ENCODE measurements around the gene SLC66A2.
"Not testable (repeated sequence)": the region's sequence is repeated elsewhere in the genome, so short reads cannot be mapped to it uniquely, and the experiment has no call there.

SLC66A2 gene

GRCh38 chr18:79951545-79952455 is at the start of gene SLC66A2:
SLC66A2 (minus strand) TSS chr18:79951653; CDS start chr18:79950926, 727 bp downstream.
- peak within 1 kb of the TSS; percentile 91 for H3K4me3 Mint-ChIP-seq

DNA sequence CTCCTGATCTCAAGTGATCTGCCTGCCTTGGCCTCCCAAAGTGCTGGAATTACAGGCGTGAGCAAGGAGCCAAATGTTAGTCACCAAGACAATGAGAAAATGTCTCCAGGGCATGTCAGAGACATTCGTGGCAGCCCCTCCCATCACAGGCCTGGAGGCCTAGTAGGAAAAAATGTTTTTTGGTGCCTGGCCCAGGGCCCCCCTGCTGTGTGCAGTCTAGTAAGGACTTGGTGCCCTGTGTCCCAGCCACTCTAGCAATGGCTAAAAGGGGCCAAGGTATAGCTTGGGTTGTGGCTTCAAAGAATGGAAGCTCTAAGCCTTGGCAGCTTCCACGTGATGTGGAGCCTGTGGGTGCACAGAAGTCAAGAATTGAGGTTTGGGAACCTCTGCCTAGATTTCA is 49.4 kb upstream of the SLC66A2 start:
- Mint-ChIP-seq H3K27ac (no peak overlapping the region), H3K36me3 (ENCODE audit: low read depth) (no peaks in the 10 kb centered on the region), H3K27me3 (no peaks in the 10 kb centered on the region), H3K9me3 (peaks cover 29% of the 10 kb centered on the region), H3K4me3 (no peak overlapping the region), H3K4me1 (ENCODE audit: low read depth) (no peaks in the 10 kb centered on the region)
- intact Hi-C loops (cut with micrococcal nuclease) = no loop called here

More at GRCh38 chr18:79951545-79952455, at the start of gene SLC66A2:
- intact Hi-C loops (cut with micrococcal nuclease) = loop anchor here (1.0 to 10.0 kb wide), 5 partner anchors 17 to 272 kb away; partner anchors contain the start of genes CTDP1, KCNG2 and TXNL4A
- Mint-ChIP-seq H3K27me3 (peaks cover 4% of the 10 kb centered on the region), H3K9me3 (no peaks in the 10 kb centered on the region), H3K4me1 (ENCODE audit: low read depth) (peaks cover 63% of the 10 kb centered on the region), H3K27ac (peak within 1 kb of the TSS; percentile 90), H3K36me3 (ENCODE audit: low read depth) (peaks cover 40% of the 10 kb centered on the region)

GRCh38 chr18:79999701-80000100 is 48.2 kb upstream of the SLC66A2 start:
- H3K27ac Mint-ChIP-seq; H3K27me3 Mint-ChIP-seq; H3K4me3 Mint-ChIP-seq; H3K4me1 Mint-ChIP-seq (ENCODE audit: low read depth); intact Hi-C loops (cut with micrococcal nuclease); H3K36me3 Mint-ChIP-seq (ENCODE audit: low read depth): not testable (repeated sequence)
- H3K9me3 Mint-ChIP-seq = peaks cover 29% of the 10 kb centered on the region

DNA sequence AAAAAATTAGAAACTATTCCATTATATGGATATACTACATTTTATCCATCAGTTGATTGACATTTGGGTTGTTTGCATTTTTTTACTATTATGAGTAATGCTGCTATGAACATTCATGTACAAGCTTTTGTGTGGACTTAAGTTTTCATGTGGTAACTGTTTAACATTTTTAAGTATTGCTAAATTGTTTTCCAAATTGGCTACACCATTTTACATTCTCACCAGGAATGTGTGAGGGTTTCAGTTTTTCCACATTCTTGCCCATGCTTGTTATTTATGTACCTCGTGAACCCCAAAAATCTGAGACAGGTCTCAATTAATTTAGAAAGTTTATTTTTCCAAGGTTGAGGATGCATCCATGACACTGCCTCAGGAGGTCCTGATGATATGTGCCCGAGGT is 40.0 kb upstream of the SLC66A2 start:
- Mint-ChIP-seq H3K4me1 (ENCODE audit: low read depth) (peaks cover 13% of the 10 kb centered on the region), H3K27me3 (no peaks in the 10 kb centered on the region), H3K27ac (no peak overlapping the region), H3K36me3 (ENCODE audit: low read depth) (peaks cover 5% of the 10 kb centered on the region), H3K4me3 (no peak overlapping the region), H3K9me3 (no peaks in the 10 kb centered on the region)
- intact Hi-C loops (cut with micrococcal nuclease) = no loop called here

DNA sequence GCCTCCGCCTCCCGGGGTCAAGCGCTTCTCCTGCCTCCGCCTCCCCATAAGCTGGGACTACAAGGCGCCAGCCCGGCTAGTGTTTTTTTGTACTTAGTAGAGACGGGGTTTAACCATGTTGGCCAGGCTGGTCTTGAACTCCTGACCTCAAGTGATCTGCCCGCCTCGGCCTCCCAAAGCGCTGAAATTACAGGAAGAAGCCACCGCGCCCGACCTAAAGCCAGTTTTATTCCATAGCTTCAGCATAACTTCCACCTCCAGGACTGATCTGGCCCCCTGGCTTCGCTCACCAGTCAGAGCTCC is 37.7 kb upstream of the SLC66A2 start:
- no peaks in the 10 kb centered on the region for H3K9me3 Mint-ChIP-seq
- peaks cover 25% of the 10 kb centered on the region for H3K36me3 Mint-ChIP-seq (ENCODE audit: low read depth)
- peak overlapping the region; percentile 95 for H3K27ac Mint-ChIP-seq
- H3K4me3 Mint-ChIP-seq = peak overlapping the region; percentile 90
- intact Hi-C loops (cut with micrococcal nuclease) = loop anchor here (5.0 to 10.0 kb wide), 3 partner anchors 54 to 194 kb away; partner anchors contain the start of gene KCNG2
- H3K4me1 Mint-ChIP-seq (ENCODE audit: low read depth) = peaks cover 31% of the 10 kb centered on the region
- no peaks in the 10 kb centered on the region for H3K27me3 Mint-ChIP-seq

- Mint-ChIP-seq H3K27ac (peak within 1 kb of the TSS; percentile 95), H3K9me3 (no peaks in the 10 kb centered on the region), H3K4me3 (peak within 1 kb of the TSS; percentile 90), H3K4me1 (ENCODE audit: low read depth) (peaks cover 36% of the 10 kb centered on the region), H3K27me3 (no peaks in the 10 kb centered on the region), H3K36me3 (ENCODE audit: low read depth) (peaks cover 30% of the 10 kb centered on the region)
- intact Hi-C loops (cut with micrococcal nuclease) = loop anchor here (1.0 to 10.0 kb wide), 7 partner anchors 37 to 309 kb away; partner anchors contain the start of genes CTDP1, KCNG2, RBFA and SLC66A2
These were observed 37.2 kb upstream of the SLC66A2 start, which contains the start of gene TXNL4A for GRCh38 chr18:79988451-79989194. TXNL4A (minus strand) TSS chr18:79988563; CDS start chr18:79988392, 171 bp downstream.

GRCh38 chr18:79988071-79988450 is 36.6 kb upstream of the SLC66A2 start:
- Mint-ChIP-seq H3K4me1 (ENCODE audit: low read depth) (peaks cover 41% of the 10 kb centered on the region), H3K4me3 (peak overlapping the region; percentile 90), H3K27me3 (no peaks in the 10 kb centered on the region), H3K27ac (peak overlapping the region; percentile 95), H3K36me3 (ENCODE audit: low read depth) (peaks cover 30% of the 10 kb centered on the region), H3K9me3 (no peaks in the 10 kb centered on the region)
- intact Hi-C loops (cut with micrococcal nuclease) = loop anchor here (1.0 to 10.0 kb wide), 7 partner anchors 37 to 309 kb away; partner anchors contain the start of genes CTDP1, KCNG2, RBFA and SLC66A2

DNA sequence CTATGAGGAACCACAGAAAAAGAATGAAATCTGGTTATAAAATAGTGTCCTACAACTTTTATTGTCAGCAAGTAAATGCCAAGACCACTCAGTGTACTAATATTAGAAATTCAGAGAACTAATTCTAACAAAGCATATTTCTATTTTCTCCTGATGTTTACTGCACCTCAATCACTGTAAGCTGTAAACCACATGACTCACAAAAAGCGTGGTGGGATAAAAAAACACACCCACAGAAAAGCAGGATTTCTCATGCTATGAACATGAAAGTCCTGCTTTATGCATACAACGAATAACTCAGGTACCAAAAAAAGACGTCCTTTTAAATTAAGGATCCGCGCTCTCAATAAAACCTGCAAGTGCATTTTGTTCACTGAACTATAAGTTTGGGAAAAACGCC is 36.1 kb upstream of the SLC66A2 start:
- H3K4me3 Mint-ChIP-seq = peak overlapping the region; percentile 90

DNA sequence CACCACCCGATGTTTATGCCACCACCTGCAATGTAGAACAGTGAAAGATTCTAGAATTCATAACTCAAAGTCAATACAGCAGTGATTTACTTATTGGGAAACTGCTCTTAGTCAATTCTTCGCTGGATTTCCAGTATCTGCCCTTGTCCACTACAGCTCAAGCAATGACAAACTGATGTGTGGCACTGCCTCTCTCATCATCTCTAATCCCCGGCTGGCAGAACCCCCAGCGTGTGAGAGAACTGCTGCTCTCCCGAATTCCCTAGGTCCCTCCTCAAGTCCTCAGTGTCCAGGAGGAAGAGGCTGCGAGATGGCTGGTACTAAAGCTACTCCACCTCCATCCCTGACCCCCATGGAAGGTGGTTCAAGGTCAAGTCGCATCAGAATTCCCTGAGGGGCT is 35.3 kb upstream of the SLC66A2 start:
- Mint-ChIP-seq H3K9me3 (no peaks in the 10 kb centered on the region), H3K4me1 (ENCODE audit: low read depth) (peaks cover 55% of the 10 kb centered on the region), H3K27ac (peak overlapping the region; percentile 95), H3K36me3 (ENCODE audit: low read depth) (peaks cover 37% of the 10 kb centered on the region), H3K27me3 (no peaks in the 10 kb centered on the region), H3K4me3 (peak overlapping the region; percentile 56)
- intact Hi-C loops (cut with micrococcal nuclease) = loop anchor here (5.0 to 10.0 kb wide), 3 partner anchors 52 to 192 kb away; partner anchors contain the start of gene KCNG2

More for the DNA sequence above, 36.1 kb upstream of the SLC66A2 start:
- Mint-ChIP-seq H3K27me3 (no peaks in the 10 kb centered on the region), H3K9me3 (no peaks in the 10 kb centered on the region), H3K36me3 (ENCODE audit: low read depth) (peaks cover 30% of the 10 kb centered on the region), H3K4me1 (ENCODE audit: low read depth) (peaks cover 46% of the 10 kb centered on the region), H3K27ac (peak overlapping the region; percentile 95)
- intact Hi-C loops (cut with micrococcal nuclease) = loop anchor here (5.0 to 10.0 kb wide), 3 partner anchors 53 to 193 kb away; partner anchors contain the start of gene KCNG2

DNA sequence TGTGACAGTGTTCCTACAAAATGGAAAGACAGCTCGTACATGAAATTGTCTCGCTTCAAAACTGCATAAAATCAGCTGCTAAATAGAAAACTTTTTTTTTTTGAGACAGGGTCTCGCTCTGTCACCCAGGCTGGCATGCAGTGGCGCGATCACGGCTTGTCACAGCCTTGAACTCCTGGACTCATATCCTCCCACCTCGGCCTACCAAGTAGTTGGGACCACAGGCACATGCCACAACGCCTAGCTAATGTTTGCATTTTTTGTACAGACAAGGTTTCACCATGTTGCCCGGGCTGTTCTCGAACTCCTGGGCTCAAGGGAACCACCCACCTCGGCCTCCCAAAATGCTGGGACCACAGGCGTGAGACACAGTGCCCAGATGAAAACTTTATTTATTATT is 33.7 kb upstream of the SLC66A2 start:
- Mint-ChIP-seq H3K27ac (no peak overlapping the region), H3K27me3 (no peaks in the 10 kb centered on the region), H3K9me3 (no peaks in the 10 kb centered on the region), H3K36me3 (ENCODE audit: low read depth) (peaks cover 39% of the 10 kb centered on the region), H3K4me3 (no peak overlapping the region), H3K4me1 (ENCODE audit: low read depth) (peaks cover 66% of the 10 kb centered on the region)
- intact Hi-C loops (cut with micrococcal nuclease) = loop anchor here (5.0 to 10.0 kb wide), 3 partner anchors 50 to 190 kb away; partner anchors contain the start of gene KCNG2

DNA sequence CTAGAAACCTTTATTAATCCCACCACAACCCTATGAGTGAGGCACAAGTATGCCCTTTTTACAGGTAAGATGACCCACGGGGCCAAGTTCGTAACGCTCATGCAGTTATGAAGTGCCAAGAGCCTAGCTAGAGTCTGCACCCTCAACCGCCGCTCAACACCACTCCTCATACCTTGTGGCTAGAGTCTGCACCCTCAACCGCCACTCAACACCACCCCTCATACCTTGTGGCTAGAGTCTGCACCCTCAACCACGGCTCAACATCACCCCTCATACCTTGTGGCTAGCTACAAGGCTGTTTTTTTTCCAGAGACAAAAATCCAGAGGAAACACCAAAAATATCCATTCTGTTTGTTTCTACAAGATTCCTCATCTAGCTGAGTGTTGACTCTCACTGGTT is 32.3 kb upstream of the SLC66A2 start:
- Mint-ChIP-seq H3K27ac (peak overlapping the region; percentile 70), H3K4me3 (no peak overlapping the region), H3K9me3 (no peaks in the 10 kb centered on the region), H3K36me3 (ENCODE audit: low read depth) (peaks cover 53% of the 10 kb centered on the region), H3K27me3 (no peaks in the 10 kb centered on the region), H3K4me1 (ENCODE audit: low read depth) (peaks cover 61% of the 10 kb centered on the region)
- intact Hi-C loops (cut with micrococcal nuclease) = loop anchor here (10.0 kb wide), 2 partner anchors 49 to 189 kb away; partner anchors contain the start of gene KCNG2

GRCh38 chr18:79983253-79983652 is 31.8 kb upstream of the SLC66A2 start:
- H3K36me3 Mint-ChIP-seq (ENCODE audit: low read depth) = peaks cover 54% of the 10 kb centered on the region

DNA sequence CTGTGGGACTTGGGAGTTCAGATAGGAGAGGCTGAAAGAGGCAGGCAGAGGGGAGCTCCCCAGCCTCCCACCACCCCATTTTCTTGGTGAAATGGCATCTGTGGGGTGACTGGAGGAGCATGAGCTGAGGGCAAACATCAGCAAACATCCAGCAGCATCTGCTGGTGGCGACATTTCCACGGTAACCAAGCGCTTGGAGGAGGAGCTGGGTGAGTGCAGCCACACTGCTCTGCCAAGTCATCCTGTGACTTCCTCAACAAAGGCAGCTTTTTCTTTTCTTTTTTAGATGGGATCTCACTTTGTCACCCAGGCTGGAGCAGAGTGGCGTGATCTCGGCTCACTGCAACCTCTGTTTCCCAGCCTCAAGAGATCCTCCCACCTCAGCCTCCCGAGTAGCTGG is 31.3 kb upstream of the SLC66A2 start:
- Mint-ChIP-seq H3K36me3 (ENCODE audit: low read depth) (peaks cover 59% of the 10 kb centered on the region), H3K4me1 (ENCODE audit: low read depth) (peaks cover 66% of the 10 kb centered on the region), H3K4me3 (peak overlapping the region; percentile 51), H3K27me3 (no peaks in the 10 kb centered on the region), H3K27ac (peak overlapping the region; percentile 70), H3K9me3 (no peaks in the 10 kb centered on the region)
- intact Hi-C loops (cut with micrococcal nuclease) = loop anchor here (10.0 kb wide), 2 partner anchors 48 to 188 kb away; partner anchors contain the start of gene KCNG2

More at GRCh38 chr18:79983253-79983652, 31.8 kb upstream of the SLC66A2 start:
- intact Hi-C loops (cut with micrococcal nuclease) = loop anchor here (10.0 kb wide), 2 partner anchors 48 to 188 kb away; partner anchors contain the start of gene KCNG2
- Mint-ChIP-seq H3K4me1 (ENCODE audit: low read depth) (peaks cover 61% of the 10 kb centered on the region), H3K9me3 (no peaks in the 10 kb centered on the region), H3K4me3 (peak overlapping the region; percentile 51), H3K27ac (peak overlapping the region; percentile 70), H3K27me3 (no peaks in the 10 kb centered on the region)
